ENCODE data around the gene ARHGEF7. TPM values are rescaled to one million over a fixed set of nuclear protein-coding genes. Genes with fewer than 3 reads are reported as not detected.

The ARHGEF7 gene
- total RNA-seq, 1 experiment from 2014 or later, result 47.3 TPM

DNA sequence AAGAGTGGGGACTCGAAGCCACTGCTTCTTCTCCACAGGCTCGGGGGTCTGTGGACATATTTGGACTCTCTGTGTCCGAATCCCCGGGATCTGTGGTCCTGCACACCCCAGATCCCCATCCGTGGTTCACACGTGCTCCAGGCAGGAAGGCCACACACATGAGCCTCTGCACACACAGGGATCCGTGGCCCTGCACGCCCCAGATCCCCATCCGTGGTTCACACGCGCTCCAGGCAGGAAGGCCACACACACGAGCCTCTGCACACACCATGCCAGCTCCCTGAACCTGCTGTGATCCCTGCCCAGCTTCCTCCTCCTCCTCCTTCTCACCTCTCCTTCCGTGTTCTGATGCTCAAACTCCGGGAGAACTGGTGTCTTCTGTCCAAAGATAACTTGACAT, 208.4 kb downstream of the ARHGEF7 start (continued):
- no peak for TF ChIP-seq ZNF219 (CRISPR knock-in tag; IDR thresholded peaks at IDR 0.05; ENCODE audit: borderline replicate concordance)

DNA sequence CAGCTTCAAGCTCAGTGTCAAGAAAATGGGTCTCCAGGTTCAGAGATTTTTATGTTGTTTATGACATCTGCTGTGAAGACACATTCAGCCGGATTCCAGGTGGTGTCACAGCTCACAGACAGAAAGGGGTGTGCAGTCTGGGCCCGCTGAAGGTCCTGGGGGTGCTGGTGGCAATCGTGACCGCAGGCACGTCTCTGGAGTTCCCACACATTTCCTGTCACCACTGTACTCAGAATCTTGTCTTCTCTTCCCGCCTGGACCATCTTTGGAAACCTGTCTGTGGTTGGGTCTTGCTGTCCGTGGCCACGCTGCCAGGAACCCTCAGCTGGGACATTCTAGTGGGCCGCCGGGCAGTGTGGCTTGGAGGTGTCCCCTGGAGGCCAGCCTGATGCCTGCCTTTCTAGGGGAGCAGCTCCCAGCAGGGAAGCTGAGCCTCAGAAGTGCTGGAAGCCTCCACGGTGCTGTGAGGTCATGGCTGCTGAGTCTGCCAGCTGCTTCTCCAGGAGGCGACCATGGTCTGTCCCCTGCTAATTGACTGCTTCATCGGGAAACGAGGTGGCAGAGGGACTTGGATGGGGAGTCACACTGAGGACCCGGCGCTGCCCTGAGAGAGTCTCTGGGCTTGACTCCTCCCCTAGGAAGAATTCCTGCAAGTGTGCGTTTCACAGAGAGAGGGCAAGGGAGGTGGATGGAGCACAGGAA, 209.0 kb downstream of the ARHGEF7 start:
- no peaks in the 10 kb centered on the region for H3K27me3 Mint-ChIP-seq (ENCODE audit: low read depth)
- CTCF ChIA-PET, result interaction anchor here (1.2 kb wide), 1 partner anchor 21 kb away, joined by 3 read pairs; no protein-coding TSS in a partner anchor
- no peak for ATAC-seq

DNA sequence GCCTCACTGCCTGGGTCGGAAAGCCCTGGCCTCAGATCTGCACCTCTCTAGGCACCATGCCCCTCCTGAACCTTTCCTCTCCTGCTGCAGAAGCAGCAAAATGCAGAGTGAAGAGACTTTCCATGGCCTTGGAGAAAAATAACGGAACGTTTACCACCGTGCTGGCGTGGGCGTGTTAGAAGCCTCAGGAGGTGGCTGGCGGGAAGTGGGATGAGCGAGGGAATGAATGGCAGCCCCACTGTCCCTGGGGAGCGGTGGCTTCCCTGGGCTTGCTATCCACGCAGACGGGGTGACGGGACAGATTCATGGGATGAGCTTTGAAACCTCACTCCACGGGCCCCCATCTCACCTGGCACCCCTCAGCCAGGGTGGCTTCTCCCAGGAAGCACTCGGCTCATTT, 209.6 kb downstream of the ARHGEF7 start:
- no peaks in the 10 kb centered on the region for H3K4me1 Mint-ChIP-seq
- no peak overlapping the region for H3K4me3 Mint-ChIP-seq
- no peaks in the 10 kb centered on the region for H3K27me3 Mint-ChIP-seq (ENCODE audit: low read depth)
- no peak overlapping the region for H3K27ac Mint-ChIP-seq
- ChIA-PET CTCF (no interaction called here), POLR2A (no interaction called here)
- DNase-seq (ENCODE audit: low spot score) (no peak), ATAC-seq (no peak)
- no peaks in the 10 kb centered on the region for H3K36me3 Mint-ChIP-seq
- H3K9me3 Mint-ChIP-seq, result no peaks in the 10 kb centered on the region
- TF ChIP-seq CREB1 (CRISPR knock-in tag; IDR thresholded peaks at IDR 0.05) (no peak), JUN (CRISPR knock-in tag; IDR thresholded peaks at IDR 0.05) (no peak), OVOL2 (CRISPR knock-in tag; IDR thresholded peaks at IDR 0.05; ENCODE audit: borderline replicate concordance) (no peak), RELA (CRISPR knock-in tag; IDR thresholded peaks at IDR 0.05; ENCODE audit: borderline replicate concordance) (no peak), CREM (CRISPR knock-in tag; IDR thresholded peaks at IDR 0.05) (no peak), GABPB1 (CRISPR knock-in tag; IDR thresholded peaks at IDR 0.05) (no peak), MYBL2 (CRISPR knock-in tag; IDR thresholded peaks at IDR 0.05) (no peak), ATF1 (CRISPR knock-in tag; IDR thresholded peaks at IDR 0.05) (no peak), NFATC4 (CRISPR knock-in tag; IDR thresholded peaks at IDR 0.05) (no peak), SP1 (CRISPR knock-in tag; conservative IDR thresholded peaks at IDR 0.05) (no peak), SMAD3 (CRISPR knock-in tag; IDR thresholded peaks at IDR 0.05; ENCODE audit: borderline replicate concordance) (no peak), ZNF671 (CRISPR knock-in tag; IDR thresholded peaks at IDR 0.05) (no peak)
- TF ChIP-seq, protein P1, sequence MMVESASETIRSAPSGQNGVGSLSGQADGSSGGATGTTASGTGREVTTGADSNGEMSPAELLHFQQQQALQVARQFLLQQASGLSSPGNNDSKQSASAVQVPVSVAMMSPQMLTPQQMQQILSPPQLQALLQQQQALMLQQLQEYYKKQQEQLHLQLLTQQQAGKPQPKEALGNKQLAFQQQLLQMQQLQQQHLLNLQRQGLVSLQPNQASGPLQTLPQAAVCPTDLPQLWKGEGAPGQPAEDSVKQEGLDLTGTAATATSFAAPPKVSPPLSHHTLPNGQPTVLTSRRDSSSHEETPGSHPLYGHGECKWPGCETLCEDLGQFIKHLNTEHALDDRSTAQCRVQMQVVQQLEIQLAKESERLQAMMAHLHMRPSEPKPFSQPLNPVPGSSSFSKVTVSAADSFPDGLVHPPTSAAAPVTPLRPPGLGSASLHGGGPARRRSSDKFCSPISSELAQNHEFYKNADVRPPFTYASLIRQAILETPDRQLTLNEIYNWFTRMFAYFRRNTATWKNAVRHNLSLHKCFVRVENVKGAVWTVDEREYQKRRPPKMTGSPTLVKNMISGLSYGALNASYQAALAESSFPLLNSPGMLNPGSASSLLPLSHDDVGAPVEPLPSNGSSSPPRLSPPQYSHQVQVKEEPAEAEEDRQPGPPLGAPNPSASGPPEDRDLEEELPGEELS (CRISPR knock-in tag; IDR thresholded peaks at IDR 0.05), result no peak
- TF ChIP-seq, protein P2, sequence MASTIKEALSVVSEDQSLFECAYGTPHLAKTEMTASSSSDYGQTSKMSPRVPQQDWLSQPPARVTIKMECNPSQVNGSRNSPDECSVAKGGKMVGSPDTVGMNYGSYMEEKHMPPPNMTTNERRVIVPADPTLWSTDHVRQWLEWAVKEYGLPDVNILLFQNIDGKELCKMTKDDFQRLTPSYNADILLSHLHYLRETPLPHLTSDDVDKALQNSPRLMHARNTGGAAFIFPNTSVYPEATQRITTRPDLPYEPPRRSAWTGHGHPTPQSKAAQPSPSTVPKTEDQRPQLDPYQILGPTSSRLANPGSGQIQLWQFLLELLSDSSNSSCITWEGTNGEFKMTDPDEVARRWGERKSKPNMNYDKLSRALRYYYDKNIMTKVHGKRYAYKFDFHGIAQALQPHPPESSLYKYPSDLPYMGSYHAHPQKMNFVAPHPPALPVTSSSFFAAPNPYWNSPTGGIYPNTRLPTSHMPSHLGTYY (CRISPR knock-in tag; IDR thresholded peaks at IDR 0.05), result no peak
- TF ChIP-seq, protein P3, sequence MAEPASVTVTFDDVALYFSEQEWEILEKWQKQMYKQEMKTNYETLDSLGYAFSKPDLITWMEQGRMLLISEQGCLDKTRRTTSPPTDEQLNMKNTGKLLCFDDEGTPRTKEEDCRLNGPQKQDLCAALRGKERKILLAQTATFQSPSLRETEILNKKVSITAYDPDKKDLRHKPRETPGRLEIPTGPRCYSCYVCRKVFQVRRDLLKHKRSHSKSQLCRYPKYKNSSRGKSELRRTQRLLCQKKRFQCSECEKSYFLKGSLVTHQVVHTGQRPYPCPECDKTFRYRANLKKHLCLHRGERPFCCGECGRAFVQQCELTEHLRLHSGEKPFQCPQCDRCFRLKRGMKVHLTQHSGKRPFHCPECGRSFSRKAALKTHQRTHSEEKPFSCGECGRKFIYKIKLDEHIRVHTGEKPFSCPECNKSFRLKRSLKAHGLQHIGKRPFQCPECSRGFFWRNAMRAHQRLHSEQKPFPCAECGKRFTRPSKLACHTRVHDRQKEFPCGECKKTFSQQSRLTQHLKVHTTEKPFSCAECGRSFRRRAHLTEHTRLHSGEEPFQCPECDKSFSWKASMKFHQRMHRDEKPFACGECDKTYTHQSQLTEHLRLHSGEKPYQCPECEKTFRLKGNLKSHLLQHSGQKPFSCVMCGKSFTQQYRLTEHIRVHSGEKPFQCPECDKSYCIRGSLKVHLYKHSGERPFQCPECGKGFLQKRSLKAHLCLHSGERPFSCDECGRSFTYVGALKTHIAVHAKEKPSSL (CRISPR knock-in tag; conservative IDR thresholded peaks at IDR 0.05), result no peak
- TF ChIP-seq, protein P4, sequence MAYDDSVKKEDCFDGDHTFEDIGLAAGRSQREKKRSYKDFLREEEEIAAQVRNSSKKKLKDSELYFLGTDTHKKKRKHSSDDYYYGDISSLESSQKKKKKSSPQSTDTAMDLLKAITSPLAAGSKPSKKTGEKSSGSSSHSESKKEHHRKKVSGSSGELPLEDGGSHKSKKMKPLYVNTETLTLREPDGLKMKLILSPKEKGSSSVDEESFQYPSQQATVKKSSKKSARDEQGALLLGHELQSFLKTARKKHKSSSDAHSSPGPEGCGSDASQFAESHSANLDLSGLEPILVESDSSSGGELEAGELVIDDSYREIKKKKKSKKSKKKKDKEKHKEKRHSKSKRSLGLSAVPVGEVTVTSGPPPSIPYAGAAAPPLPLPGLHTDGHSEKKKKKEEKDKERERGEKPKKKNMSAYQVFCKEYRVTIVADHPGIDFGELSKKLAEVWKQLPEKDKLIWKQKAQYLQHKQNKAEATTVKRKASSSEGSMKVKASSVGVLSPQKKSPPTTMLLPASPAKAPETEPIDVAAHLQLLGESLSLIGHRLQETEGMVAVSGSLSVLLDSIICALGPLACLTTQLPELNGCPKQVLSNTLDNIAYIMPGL (CRISPR knock-in tag; IDR thresholded peaks at IDR 0.05), result no peak
- TF ChIP-seq, protein P5, sequence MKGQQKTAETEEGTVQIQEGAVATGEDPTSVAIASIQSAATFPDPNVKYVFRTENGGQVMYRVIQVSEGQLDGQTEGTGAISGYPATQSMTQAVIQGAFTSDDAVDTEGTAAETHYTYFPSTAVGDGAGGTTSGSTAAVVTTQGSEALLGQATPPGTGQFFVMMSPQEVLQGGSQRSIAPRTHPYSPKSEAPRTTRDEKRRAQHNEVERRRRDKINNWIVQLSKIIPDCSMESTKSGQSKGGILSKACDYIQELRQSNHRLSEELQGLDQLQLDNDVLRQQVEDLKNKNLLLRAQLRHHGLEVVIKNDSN (CRISPR knock-in tag; IDR thresholded peaks at IDR 0.05), result no peak

More for the DNA sequence above, 209.0 kb downstream of the ARHGEF7 start:
- Mint-ChIP-seq H3K4me1 (no peaks in the 10 kb centered on the region), H3K4me3 (no peak overlapping the region), H3K27ac (peak overlapping the region; percentile 65; the same call in 1 of the 2 replicates), H3K9me3 (no peaks in the 10 kb centered on the region), H3K36me3 (no peaks in the 10 kb centered on the region)
- TF ChIP-seq NR1H2 (CRISPR knock-in tag; IDR thresholded peaks at IDR 0.05), result no peak
- TF ChIP-seq, protein P6, sequence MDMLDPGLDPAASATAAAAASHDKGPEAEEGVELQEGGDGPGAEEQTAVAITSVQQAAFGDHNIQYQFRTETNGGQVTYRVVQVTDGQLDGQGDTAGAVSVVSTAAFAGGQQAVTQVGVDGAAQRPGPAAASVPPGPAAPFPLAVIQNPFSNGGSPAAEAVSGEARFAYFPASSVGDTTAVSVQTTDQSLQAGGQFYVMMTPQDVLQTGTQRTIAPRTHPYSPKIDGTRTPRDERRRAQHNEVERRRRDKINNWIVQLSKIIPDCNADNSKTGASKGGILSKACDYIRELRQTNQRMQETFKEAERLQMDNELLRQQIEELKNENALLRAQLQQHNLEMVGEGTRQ (CRISPR knock-in tag; IDR thresholded peaks at IDR 0.05), result no peak
- TF ChIP-seq FOXK1 (CRISPR knock-in tag; IDR thresholded peaks at IDR 0.05), result no peak
- no peak for TF ChIP-seq IRF2 (CRISPR knock-in tag; IDR thresholded peaks at IDR 0.05; ENCODE audit: borderline replicate concordance, low read depth)
- TF ChIP-seq, protein P7, sequence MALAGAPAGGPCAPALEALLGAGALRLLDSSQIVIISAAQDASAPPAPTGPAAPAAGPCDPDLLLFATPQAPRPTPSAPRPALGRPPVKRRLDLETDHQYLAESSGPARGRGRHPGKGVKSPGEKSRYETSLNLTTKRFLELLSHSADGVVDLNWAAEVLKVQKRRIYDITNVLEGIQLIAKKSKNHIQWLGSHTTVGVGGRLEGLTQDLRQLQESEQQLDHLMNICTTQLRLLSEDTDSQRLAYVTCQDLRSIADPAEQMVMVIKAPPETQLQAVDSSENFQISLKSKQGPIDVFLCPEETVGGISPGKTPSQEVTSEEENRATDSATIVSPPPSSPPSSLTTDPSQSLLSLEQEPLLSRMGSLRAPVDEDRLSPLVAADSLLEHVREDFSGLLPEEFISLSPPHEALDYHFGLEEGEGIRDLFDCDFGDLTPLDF (CRISPR knock-in tag; IDR thresholded peaks at IDR 0.05), result no peak
- TF ChIP-seq NFYB (CRISPR knock-in tag; conservative IDR thresholded peaks at IDR 0.05; ENCODE audit: low read depth), result no peak
- DNase-seq (ENCODE audit: low spot score), result no peak
- POLR2A ChIA-PET, result no interaction called here
